HG03060 (cell line): ENCODE results near the gene CEACAM3.

ENCODE experiments used
- ATAC-seq: cut with Tn5 transposase; IDR thresholded peaks from one replicate; pipeline ENCODE4 v1.9.1; 2021; ENCODE audit warnings: low read depth, moderate number of reproducible peaks; ENCODE audit not compliant: unreplicated experiment

Gene CEACAM3

DNA sequence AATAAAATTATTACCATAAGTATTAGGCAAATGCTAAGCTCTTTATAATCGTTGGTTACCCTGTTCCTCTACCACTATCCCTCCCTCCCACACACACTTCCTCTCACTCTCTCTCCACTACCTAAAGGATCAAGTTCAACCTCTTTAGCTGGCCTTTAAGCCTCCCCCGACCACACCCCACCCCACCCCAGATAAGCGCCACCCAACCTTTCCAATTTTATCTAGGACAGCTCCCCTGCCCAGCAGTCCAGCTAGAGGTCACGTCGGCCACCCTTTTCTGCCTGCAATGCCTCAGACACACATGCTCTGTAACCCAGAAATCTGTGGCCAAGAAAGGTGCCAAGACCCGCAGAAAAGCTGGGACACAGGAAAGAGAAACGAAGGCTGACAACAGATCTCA lies 47.0 kb downstream of the CEACAM3 start:
- no peak for ATAC-seq

- no peak for ATAC-seq
Observed at GRCh38 chr19:41844601-41845000, 48.2 kb downstream of the CEACAM3 start, which contains the start of gene LYPD4. TSS of gene LYPD4 (minus strand) at chr19:41844683. CDS start at chr19:41839285, 5,398 bp downstream.

GRCh38 chr19:41845001-41845050 lies 48.4 kb downstream of the CEACAM3 start, which contains the start of gene DMRTC2:
TSS of gene DMRTC2 (plus strand) at chr19:41845042. CDS start at chr19:41847429, 2,387 bp downstream.
- no peak for ATAC-seq

- ATAC-seq: no peak
Observed at GRCh38 chr19:41845051-41845590, 48.7 kb downstream of the CEACAM3 start.

GRCh38 chr19:41847351-41848105 lies 51.1 kb downstream of the CEACAM3 start:
- ATAC-seq: no peak

DNA sequence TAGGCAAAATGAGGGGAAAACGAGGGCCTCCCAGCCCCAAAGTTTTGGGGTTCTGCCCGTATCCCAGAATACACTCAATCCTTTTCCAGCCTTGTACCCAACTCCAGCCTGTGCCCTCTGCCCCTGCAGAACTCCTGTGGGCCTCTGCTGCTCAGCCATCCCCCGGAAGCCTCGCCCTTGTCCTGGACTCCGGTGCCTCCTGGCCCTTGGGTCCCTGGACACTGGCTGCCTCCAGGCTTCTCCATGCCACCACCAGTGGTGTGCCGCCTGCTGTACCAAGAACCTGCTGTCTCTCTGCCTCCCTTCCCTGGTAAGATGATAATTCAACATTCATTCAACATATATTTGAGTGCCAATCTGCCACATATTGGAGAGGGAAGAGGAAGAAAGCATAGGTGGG lies 52.3 kb downstream of the CEACAM3 start:
- no peak for ATAC-seq

GRCh38 chr19:41849067-41849466 lies 52.7 kb downstream of the CEACAM3 start:
- no peak for ATAC-seq

DNA sequence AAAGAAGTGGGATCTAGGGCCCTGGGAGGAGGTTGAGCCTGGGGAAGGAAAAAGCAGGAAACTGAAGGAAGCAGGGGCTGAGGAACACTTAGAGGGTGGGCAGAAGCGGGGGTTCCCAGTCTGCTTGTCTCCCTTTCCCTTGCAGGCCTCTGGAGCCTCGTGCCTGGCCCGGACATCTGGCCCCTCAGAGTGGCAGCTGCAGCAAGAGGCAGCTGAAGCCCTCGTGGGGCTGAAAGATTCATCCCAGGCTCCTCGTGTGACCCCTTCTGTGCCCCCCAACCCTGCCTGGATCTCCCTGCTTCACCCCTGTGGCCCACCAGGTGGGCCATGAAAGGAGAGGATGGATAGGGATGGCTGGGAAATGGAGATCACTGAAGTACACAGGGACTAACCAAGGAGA lies 54.0 kb downstream of the CEACAM3 start:
- ATAC-seq: no peak

DNA sequence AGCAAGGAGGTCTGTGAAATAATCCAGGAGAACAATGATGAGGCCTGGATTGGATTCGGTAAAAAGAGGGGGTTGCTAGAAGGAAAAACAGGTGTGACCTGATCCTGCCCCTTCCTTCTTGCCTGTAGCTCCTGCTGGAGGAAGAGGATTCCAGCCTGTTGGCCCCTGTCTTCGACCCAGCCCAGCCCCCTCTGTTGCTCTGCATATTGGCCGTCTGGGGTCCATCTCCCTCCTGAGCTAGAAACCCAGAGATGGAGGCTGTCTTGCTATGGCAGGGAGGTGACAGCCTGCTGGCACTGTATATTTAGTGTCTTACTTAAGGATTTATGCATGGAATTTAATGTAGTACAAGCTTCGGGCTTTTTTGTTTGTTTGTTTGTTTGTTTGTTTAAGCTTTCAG lies 55.1 kb downstream of the CEACAM3 start:
- no peak for ATAC-seq

- no peak for ATAC-seq
Observed at GRCh38 chr19:41853344-41853743, 57.0 kb downstream of the CEACAM3 start.

DNA sequence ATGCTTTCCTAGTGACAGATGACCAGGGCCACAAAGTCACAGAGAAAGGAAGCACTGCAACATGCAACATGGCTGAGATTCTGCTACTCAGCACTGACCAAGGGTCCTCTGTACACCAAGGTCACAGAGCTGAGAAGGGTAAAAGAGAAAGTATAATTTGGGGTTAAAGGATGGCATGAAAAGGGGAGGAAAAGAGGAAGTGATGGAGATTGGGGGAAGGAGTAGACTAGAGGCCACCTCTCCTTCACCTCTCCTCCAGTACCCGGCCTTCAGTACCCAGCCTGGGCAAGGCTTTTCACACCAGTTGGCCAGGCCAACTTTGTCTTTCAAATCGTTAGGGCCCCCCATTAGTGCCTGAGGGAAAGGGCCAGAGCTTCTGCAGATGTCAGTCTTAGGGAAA lies 57.4 kb downstream of the CEACAM3 start:
- ATAC-seq: no peak

- peak; percentile 9 for ATAC-seq
Observed at GRCh38 chr19:41859213-41859617, 62.8 kb downstream of the CEACAM3 start.

GRCh38 chr19:41859618-41860418 lies 63.4 kb downstream of the CEACAM3 start, which contains the start of gene RPS19:
TSS of gene RPS19 (plus strand) at chr19:41860255. CDS start at chr19:41860775, 520 bp downstream.
- peak; percentile 74 for ATAC-seq

- ATAC-seq: no peak
Observed at GRCh38 chr19:41860419-41861115, 64.2 kb downstream of the CEACAM3 start.
